Erythroblast (primary cell): ENCODE measurements around the gene C11orf91.

Experiments used
- GATA1 ChIP-seq: IDR thresholded peaks from 2 replicates; pipeline ENCODE4 v1.6.1; 2011; ENCODE audit warnings: low read depth, mild to moderate bottlenecking, control low read depth, low read length, moderate library complexity
- POLR2A ChIP-seq: IDR thresholded peaks from 2 replicates; pipeline ENCODE4 v1.6.1; 2011; ENCODE audit warnings: mild to moderate bottlenecking, low read length

DNA sequence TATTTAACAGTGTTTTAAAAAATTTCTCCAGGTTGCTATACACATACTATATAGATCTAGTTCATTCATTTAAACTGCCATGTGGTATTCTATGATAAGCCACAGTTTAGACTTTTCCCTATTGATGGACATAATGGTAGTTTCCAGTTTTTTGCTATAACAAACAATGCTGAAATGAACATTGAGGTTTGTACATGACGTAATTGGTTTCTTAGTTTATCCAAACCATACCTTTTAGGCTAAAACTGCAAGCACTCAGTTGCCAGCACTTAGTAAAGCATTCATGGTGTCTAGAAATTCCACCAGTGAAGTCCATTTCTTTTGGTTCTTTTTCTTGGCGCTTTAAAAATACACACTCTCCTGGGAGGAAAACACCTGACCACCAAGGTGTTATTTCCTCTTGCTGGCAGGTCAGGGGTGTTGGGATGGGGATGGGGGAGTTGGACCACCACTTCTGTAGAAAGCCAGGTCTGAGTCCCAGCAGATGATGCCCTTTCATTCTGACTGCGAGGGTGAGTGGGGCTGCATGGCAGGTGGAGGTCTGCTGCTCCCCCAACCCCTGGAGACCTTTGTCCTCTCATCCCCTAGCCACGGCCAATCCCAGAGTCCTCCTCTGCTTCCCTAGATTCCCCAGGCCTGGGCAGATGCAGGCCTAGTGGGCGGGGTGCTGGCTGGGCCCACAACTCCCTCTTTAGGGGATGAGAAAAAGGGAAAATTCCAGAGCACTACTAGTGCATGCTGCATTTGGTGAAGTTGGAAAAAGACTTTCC is 41.1 kb downstream of the C11orf91 start:
- no peak for TF ChIP-seq POLR2A
- no peak for TF ChIP-seq GATA1
